HepG2 (cell line): ENCODE results near the gene ZFPM1. TPM values are rescaled to one million over a fixed set of nuclear protein-coding genes. Genes with fewer than 3 reads are reported as not detected.

Experiments
- AHDC1 ChIP-seq: sonication (generic); formaldehyde crosslinking; IDR thresholded peaks from 2 replicates; pipeline ENCODE4 v1.5.1; 2020; ENCODE audit warnings: mild to moderate bottlenecking, missing genetic modification reagents, borderline replicate concordance
- CHD4 ChIP-seq: fragments of 200-600 bp; sonication (generic); IDR thresholded peaks from 2 replicates; pipeline ENCODE4 v1.7.0; 2017; ENCODE audit warnings: mild to moderate bottlenecking, low read length, borderline replicate concordance
- HDAC1 ChIP-seq: sonication (generic); formaldehyde crosslinking; IDR thresholded peaks from 2 replicates; pipeline ENCODE4 v1.5.1; 2020; ENCODE audit warnings: mild to moderate bottlenecking, missing genetic modification reagents
- MAZ ChIP-seq, 2 experiments: sonication (generic) in 1 of 2; formaldehyde crosslinking in 1 of 2; IDR thresholded peaks; 2 replicates each; pipeline versions ENCODE4 v1.5.0 to v1.6.1; 2012 to 2020; ENCODE audit warnings: low read depth in 2 of 2, mild to moderate bottlenecking in 2 of 2, borderline replicate concordance in 1 of 2, improper control_type of control experiment in 1 of 2, low read length in 1 of 2, missing genetic modification reagents in 1 of 2, moderate library complexity in 1 of 2
- MIER3 ChIP-seq: IDR thresholded peaks from 2 replicates; pipeline ENCODE4 v1.6.1; 2016; ENCODE audit warnings: missing compliant biosample characterization, borderline replicate concordance
- MTF2 ChIP-seq: sonication (generic); formaldehyde crosslinking; IDR thresholded peaks from 2 replicates; pipeline ENCODE4 v1.5.0; 2020; ENCODE audit warnings: missing genetic modification reagents, borderline replicate concordance
- POLR2G ChIP-seq: fragments of 200-400 bp; formaldehyde crosslinking; IDR thresholded peaks from 2 replicates; pipeline ENCODE4 v1.6.1; 2018; ENCODE audit warnings: mild to moderate bottlenecking, low read depth, low read length, moderate library complexity
- SKIL ChIP-seq: sonication (generic); formaldehyde crosslinking; IDR thresholded peaks from 2 replicates; pipeline ENCODE4 v1.8.0; 2022; ENCODE audit warnings: missing genetic modification reagents, mild to moderate bottlenecking, moderate library complexity, borderline replicate concordance
- SP2 ChIP-seq: sonication (generic); formaldehyde crosslinking; IDR thresholded peaks from 2 replicates; pipeline ENCODE4 v1.5.1; 2020; ENCODE audit warnings: mild to moderate bottlenecking, missing genetic modification reagents
- TBX2 ChIP-seq: sonication (generic); formaldehyde crosslinking; IDR thresholded peaks from 2 replicates; pipeline ENCODE4 v1.5.0; 2020; ENCODE audit warnings: missing genetic modification reagents, mild to moderate bottlenecking, borderline replicate concordance
- THAP8 ChIP-seq: sonication (generic); formaldehyde crosslinking; IDR thresholded peaks from 2 replicates; pipeline ENCODE4 v1.5.1; 2020; ENCODE audit warnings: missing genetic modification reagents, mild to moderate bottlenecking, borderline replicate concordance
- ZNF563 ChIP-seq: sonication (generic); formaldehyde crosslinking; IDR thresholded peaks from 2 replicates; pipeline ENCODE4 v1.8.0; 2022; ENCODE audit warnings: mild to moderate bottlenecking, moderate library complexity, missing genetic modification reagents
- ZNF646 ChIP-seq: sonication (generic); formaldehyde crosslinking; IDR thresholded peaks from 2 replicates; pipeline ENCODE4 v1.9.0; 2021; ENCODE audit warnings: mild to moderate bottlenecking, missing genetic modification reagents
- polyA plus RNA-seq, 8 experiments: library from polyadenylated mRNA; depleted of rRNA in 3 of 8; stranded (reverse) in 7 of 8; unstranded in 1 of 8; fragments of >200 nt; fragmentation: Illumina TruSeq in 4 of 8; extraction: Trizol in 4 of 8; gene quantifications; 2 replicates each; pipeline versions ENCODE4 v1.2.1 to v1.2.3, GENCODE V29; 2011 to 2016; ENCODE audit warnings: low read depth in 4 of 8, missing spikeins in 1 of 8, mixed read lengths in 1 of 8; ENCODE audit not compliant: insufficient read depth in 1 of 8
- total RNA-seq, 5 experiments: library from RNA; depleted of rRNA; stranded (reverse); fragments of >200 nt; fragmentation: Illumina TruSeq; extraction: Trizol; gene quantifications; 2 replicates each; pipeline ENCODE4 v1.2.3, GENCODE V29; 2016; ENCODE audit warnings: low read depth in 1 of 5

The ZFPM1 gene
- total and polyA plus RNA-seq, 2 of the 13 experiments (the other 11 are each of a cell fraction or from before 2014, with no cell fraction given), result 1.3 to 3.8 TPM

GRCh38 chr16:88550246-88550661, 97.2 kb downstream of the ZFPM1 start (continued):
- TF ChIP-seq ZNF646 (CRISPR knock-in tag), result no peak
- no peak for TF ChIP-seq AHDC1 (CRISPR knock-in tag)
- no peak for TF ChIP-seq POLR2G
- peak; percentile 33; the same call in 1 of the 2 replicates for TF ChIP-seq ZNF563 (CRISPR knock-in tag)
- no peak for TF ChIP-seq CHD4
- no peak for TF ChIP-seq SKIL (CRISPR knock-in tag)
- no peak for TF ChIP-seq MIER3
- no peak for TF ChIP-seq THAP8
- peak; percentile 54; the same call in 1 of the 2 replicates for TF ChIP-seq TBX2 (CRISPR knock-in tag)
- TF ChIP-seq MAZ (IDR thresholded peaks at IDR 0.05; ENCODE audit: borderline replicate concordance, low read depth, low read length), result 0 out of 2 replicates have a peak, but pooled peaks have one; percentile 33
- TF ChIP-seq MAZ (CRISPR knock-in tag; IDR thresholded peaks at IDR 0.05; ENCODE audit: low read depth), result 0 out of 2 replicates have a peak, but pooled peaks have one; percentile 48
- TF ChIP-seq SP2 (CRISPR knock-in tag), result no peak
- TF ChIP-seq MTF2 (CRISPR knock-in tag), result 0 out of 2 replicates have a peak, but pooled peaks have one; percentile 8
- peak; percentile 61; the same call in 1 of the 2 replicates for TF ChIP-seq HDAC1 (CRISPR knock-in tag)
